Urinary bladder (tissue), 4 donors: ENCODE data around the gene SLC9C1. TPM values are rescaled to one million over a fixed set of nuclear protein-coding genes. Genes with fewer than 3 reads are reported as not detected.

ENCODE experiments used
- DNase-seq: peaks from one replicate; pipeline ENCODE4 v3.0.0-alpha.2; 2015; ENCODE audit errors: extremely low spot score
- H3K27ac ChIP-seq: one replicate; pipeline ENCODE4 v1.5.1; 2013; ENCODE audit warnings: low read depth, mild to moderate bottlenecking, moderate library complexity
- H3K36me3 ChIP-seq: one replicate; pipeline ENCODE4 v1.6.1; 2013; ENCODE audit warnings: mild to moderate bottlenecking, moderate library complexity; ENCODE audit not compliant: insufficient read depth
- H3K4me1 ChIP-seq: one replicate; pipeline ENCODE4 v1.6.1; 2013; ENCODE audit warnings: mild to moderate bottlenecking, moderate library complexity; ENCODE audit not compliant: insufficient read depth
- H3K4me3 ChIP-seq: one replicate; pipeline ENCODE4 v1.5.1; 2013; ENCODE audit warnings: low read depth, low read length
- WGBS: extraction: QIAGEN DNeasy Blood & Tissue Kit; methylation state at CpG from one replicate; pipeline ENCODE4 v1.1.7; 2013; 5-methylcytosine and 5-hydroxymethylcytosine counted together
- polyA plus RNA-seq: library from polyadenylated mRNA; stranded (reverse); fragments of 200-250 nt; gene quantifications from one replicate; pipeline ENCODE4 v1.2.3, GENCODE V29; 2013
- total RNA-seq: library from RNA; depleted of rRNA; stranded (reverse); fragments of >200 nt; gene quantifications from one replicate; pipeline ENCODE4 v1.2.3, GENCODE V29; 2014
- donor health status: healthy with polysubstance abuse.
- donor health status: healthy.

SLC9C1 gene
- total and polyA plus RNA-seq, 2 donors: 1.9 TPM; not detected in 1

DNA sequence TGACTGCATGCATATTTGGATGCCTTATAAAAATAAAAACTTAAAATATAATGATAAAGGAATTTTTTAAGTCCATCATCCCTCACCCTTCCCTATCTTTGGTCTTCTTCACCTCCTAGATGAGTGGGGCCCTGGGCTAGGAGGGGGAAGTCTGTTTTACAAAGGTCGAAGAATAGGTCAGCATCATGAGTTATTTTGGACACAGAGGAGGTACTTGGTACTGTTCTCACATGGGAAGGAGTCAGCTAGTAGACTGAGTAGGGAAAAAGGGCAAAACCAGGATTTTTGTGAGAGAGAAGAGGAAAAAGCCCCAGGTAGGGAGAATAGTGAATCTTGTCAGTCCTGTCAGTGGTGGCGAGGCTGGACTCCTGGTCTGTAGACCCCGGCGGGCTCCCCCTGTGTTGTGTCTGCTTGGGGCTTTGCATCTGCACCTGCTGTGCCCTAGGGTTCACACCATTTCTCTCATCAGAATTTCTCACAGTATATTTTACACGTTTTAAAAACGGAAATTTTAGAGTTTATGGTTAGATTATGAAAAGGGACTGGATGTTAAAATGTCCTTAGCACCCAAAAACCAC lies 178.1 kb downstream of the SLC9C1 start:
- H3K27ac ChIP-seq: no peak overlapping the region
- no peak overlapping the region for H3K4me3 ChIP-seq
- DNase-seq: no peak
- WGBS: 85% methylated on average over 6 of the region's 6 CpGs
- H3K36me3 ChIP-seq: peaks cover 1% of the 10 kb centered on the region
- H3K4me1 ChIP-seq: no peaks in the 10 kb centered on the region

- Histone ChIP-seq H3K36me3 (peaks cover 1% of the 10 kb centered on the region), H3K4me3 (no peak overlapping the region), H3K27ac (no peak overlapping the region), H3K4me1 (no peaks in the 10 kb centered on the region)
- no peak for DNase-seq
- WGBS: 85% methylated on average over 6 of the region's 6 CpGs
Observed at GRCh38 chr3:112115161-112115739, 178.8 kb downstream of the SLC9C1 start.

GRCh38 chr3:112114576-112115160 lies 179.3 kb downstream of the SLC9C1 start:
- H3K4me3 ChIP-seq: no peak overlapping the region
- 98% methylated on average over 6 of the region's 6 CpGs for WGBS
- no peak overlapping the region for H3K27ac ChIP-seq
- H3K36me3 ChIP-seq: peaks cover 1% of the 10 kb centered on the region
- DNase-seq: no peak
- no peaks in the 10 kb centered on the region for H3K4me1 ChIP-seq

DNA sequence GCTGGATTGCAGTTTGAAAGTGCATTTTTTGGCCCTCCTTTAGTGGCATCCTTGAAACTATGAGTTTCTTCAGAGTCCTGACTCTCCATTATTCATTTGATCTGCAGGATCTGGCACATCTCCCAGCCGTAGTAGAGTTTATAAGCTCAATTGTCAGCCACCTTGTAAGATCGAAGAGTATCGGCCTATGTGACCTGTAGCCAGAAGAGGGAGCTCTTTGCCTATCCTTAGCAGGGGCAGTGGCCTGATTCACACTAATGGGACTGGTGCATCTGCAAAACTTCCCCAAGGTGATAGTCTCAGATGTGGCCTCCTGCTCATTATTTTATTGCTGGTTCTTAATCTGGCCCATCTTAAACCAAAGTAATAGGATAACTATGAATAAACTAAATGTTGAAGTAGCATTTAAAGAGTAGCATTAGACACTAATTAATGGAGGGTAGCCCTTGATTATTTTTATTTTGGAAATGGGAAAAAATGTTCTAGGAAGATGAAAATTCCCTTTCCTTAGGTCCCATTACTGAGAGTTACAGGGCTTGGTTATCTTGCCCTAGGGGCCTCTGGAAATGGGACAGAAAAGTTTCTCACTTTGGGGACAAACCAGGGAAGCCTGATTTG lies 182.1 kb downstream of the SLC9C1 start:
- Histone ChIP-seq H3K36me3 (peaks cover 1% of the 10 kb centered on the region), H3K4me3 (no peak overlapping the region), H3K4me1 (no peaks in the 10 kb centered on the region), H3K27ac (no peak overlapping the region)
- DNase-seq: no peak
- WGBS: 38% methylated on average over 3 of the region's 3 CpGs

GRCh38 chr3:112109322-112109721 lies 184.7 kb downstream of the SLC9C1 start:
- no peak overlapping the region for H3K4me3 ChIP-seq
- H3K36me3 ChIP-seq: peaks cover 1% of the 10 kb centered on the region
- no peak overlapping the region for H3K27ac ChIP-seq
- H3K4me1 ChIP-seq: no peaks in the 10 kb centered on the region
- WGBS: 49% methylated on average over 5 of the region's 5 CpGs
- no peak for DNase-seq

- no peak overlapping the region for H3K4me3 ChIP-seq
- H3K4me1 ChIP-seq: no peaks in the 10 kb centered on the region
- WGBS: 92% methylated on average over 2 of the region's 2 CpGs
- H3K36me3 ChIP-seq: no peaks in the 10 kb centered on the region
- no peak overlapping the region for H3K27ac ChIP-seq
- DNase-seq: no peak
Observed at GRCh38 chr3:112104774-112105173, 189.2 kb downstream of the SLC9C1 start.

DNA sequence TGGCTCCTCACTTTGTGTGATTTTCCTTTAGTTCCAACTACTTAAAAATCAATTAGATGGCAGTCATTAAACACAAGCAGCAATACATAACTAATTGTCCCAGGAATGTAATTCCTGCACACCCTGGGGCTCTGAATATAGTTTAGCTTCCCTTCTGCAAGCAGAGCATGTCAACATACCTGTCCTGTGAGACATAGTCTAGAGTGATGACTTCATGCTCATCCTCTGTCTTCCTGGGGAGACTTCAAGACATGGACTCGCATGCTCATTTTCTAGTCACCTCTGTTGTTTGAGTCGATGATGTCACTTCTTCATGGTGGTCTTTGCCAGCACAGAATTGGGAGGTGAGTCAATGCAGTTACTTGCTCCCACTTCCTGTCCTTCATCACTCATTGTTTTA lies 192.1 kb downstream of the SLC9C1 start:
- WGBS: 90% methylated on average over 2 of the region's 2 CpGs
- Histone ChIP-seq H3K4me3 (no peak overlapping the region), H3K27ac (no peak overlapping the region), H3K36me3 (no peaks in the 10 kb centered on the region), H3K4me1 (no peaks in the 10 kb centered on the region)
- no peak for DNase-seq

DNA sequence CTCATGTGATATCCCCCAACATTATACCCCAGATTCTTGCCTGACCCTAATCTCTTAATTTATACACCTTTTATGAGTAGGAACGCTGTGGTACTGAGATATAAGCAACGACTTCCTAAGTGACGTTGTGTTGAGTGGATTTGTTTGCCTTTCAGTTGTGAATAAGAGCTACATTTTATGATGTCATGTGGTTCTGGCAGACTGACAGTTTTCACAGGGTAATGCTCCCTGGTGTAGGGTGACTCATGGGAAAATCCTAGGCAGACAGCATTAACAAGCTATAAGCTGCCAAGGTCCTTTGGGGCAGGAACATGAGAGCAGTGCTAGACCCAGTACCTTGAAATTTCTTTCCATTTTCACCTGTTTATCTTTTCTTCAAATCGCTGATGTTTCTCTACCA lies 196.6 kb downstream of the SLC9C1 start:
- Histone ChIP-seq H3K4me3 (no peak overlapping the region), H3K36me3 (no peaks in the 10 kb centered on the region), H3K27ac (no peak overlapping the region), H3K4me1 (no peaks in the 10 kb centered on the region)
- 27% methylated on average over 4 of the region's 4 CpGs for WGBS
- peak; percentile 59 for DNase-seq

DNA sequence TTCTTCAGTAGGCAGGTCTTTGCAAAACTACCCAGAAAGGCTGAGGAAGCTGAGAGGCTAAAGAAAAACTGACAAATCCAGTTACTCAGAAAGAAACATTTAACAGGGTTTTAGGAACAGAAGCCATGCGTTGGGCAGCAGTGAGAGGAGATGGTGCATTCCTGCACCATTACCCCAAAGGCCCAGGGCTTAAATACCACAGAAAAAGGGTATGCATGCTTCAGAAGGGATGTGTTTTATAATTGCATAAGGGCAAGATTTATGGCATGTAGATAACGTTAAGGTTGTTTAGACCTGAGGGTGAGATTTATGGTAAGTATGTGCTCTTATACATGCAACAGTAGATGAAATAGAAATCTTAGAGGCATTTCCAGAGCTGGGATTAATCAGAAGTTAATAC lies 197.8 kb downstream of the SLC9C1 start:
- Histone ChIP-seq H3K4me3 (no peak overlapping the region), H3K36me3 (no peaks in the 10 kb centered on the region), H3K27ac (no peak overlapping the region), H3K4me1 (no peaks in the 10 kb centered on the region)
- no peak for DNase-seq
- WGBS: 35% methylated on average over 2 of the region's 2 CpGs

- Histone ChIP-seq H3K36me3 (no peaks in the 10 kb centered on the region), H3K4me1 (no peaks in the 10 kb centered on the region), H3K4me3 (no peak overlapping the region), H3K27ac (no peak overlapping the region)
- WGBS: 55% methylated on average over 2 of the region's 2 CpGs
- DNase-seq: no peak
Observed at GRCh38 chr3:112095731-112096130, 198.3 kb downstream of the SLC9C1 start.

- H3K36me3 ChIP-seq: no peaks in the 10 kb centered on the region
Observed at GRCh38 chr3:112093180-112093522, 200.9 kb downstream of the SLC9C1 start.

GRCh38 chr3:112092496-112093179 lies 201.4 kb downstream of the SLC9C1 start:
- Histone ChIP-seq H3K4me3 (no peak overlapping the region), H3K36me3 (no peaks in the 10 kb centered on the region), H3K27ac (no peak overlapping the region), H3K4me1 (no peaks in the 10 kb centered on the region)
- whole genome bisulfite sequencing: 33% methylated on average over 6 of the region's 6 CpGs
- DNase-seq: no peak

More at GRCh38 chr3:112093180-112093522, 200.9 kb downstream of the SLC9C1 start:
- Histone ChIP-seq H3K27ac (no peak overlapping the region), H3K4me1 (no peaks in the 10 kb centered on the region), H3K4me3 (no peak overlapping the region)
- no peak for DNase-seq

- DNase-seq: no peak
- H3K4me3 ChIP-seq: no peak overlapping the region
- 53% methylated on average over 6 of the region's 6 CpGs for WGBS
- no peak overlapping the region for H3K27ac ChIP-seq
- no peaks in the 10 kb centered on the region for H3K36me3 ChIP-seq
- no peaks in the 10 kb centered on the region for H3K4me1 ChIP-seq
Observed at GRCh38 chr3:112090887-112091586, 203.0 kb downstream of the SLC9C1 start.
